ENCODE results near the gene UFD1.

GRCh38 chr22:19519041-19519926 lies 40.3 kb upstream of the UFD1 start:
- TF ChIP-seq TEAD4 (IDR thresholded peaks at IDR 0.05) (no peak), EP300 (IDR thresholded peaks at IDR 0.05; ENCODE audit: borderline replicate concordance) (no peak), CEBPB (IDR thresholded peaks at IDR 0.05) (no peak), EGR1 (IDR thresholded peaks at IDR 0.05) (no peak), FOXM1 (IDR thresholded peaks at IDR 0.05; ENCODE audit: borderline replicate concordance, low read depth) (no peak)
